H1 (cell line): ENCODE measurements around the gene ZNF366. TPM values are rescaled to one million over a fixed set of nuclear protein-coding genes. Genes with fewer than 3 reads are reported as not detected.

Experiments
- NRF1 ChIP-seq: IDR thresholded peaks from 2 replicates; pipeline ENCODE4 v1.6.1; 2011; ENCODE audit warnings: mild to moderate bottlenecking, low read depth, low read length, improper control_type of control experiment
- TAF1 ChIP-seq: IDR thresholded peaks from 2 replicates; pipeline ENCODE4 v1.6.1; 2011; ENCODE audit warnings: mild to moderate bottlenecking, low read depth, low read length
- polyA plus RNA-seq, 7 experiments: library from polyadenylated mRNA; depleted of rRNA in 3 of 7; stranded (reverse) in 5 of 7; unstranded in 2 of 7; fragments of >200 nt in 5 of 7; fragments of 200-250 nt in 2 of 7; gene quantifications; 1 replicate in 5 of 7; 2 replicates in 1 of 7; 4 replicates in 1 of 7; pipeline versions ENCODE4 v1.2.1 to v1.2.3, GENCODE V29; 2011 to 2013; ENCODE audit warnings: missing spikeins in 2 of 7, mixed read lengths in 2 of 7
- total RNA-seq: library from RNA; stranded (reverse); fragmentation: NEBNext Ultra II Directional; extraction: Animal tissue kit (Norgen Biotek cat#: 25700); gene quantifications from 2 replicates; pipeline ENCODE4 v1.2.1, GENCODE V29; 2021
- TF ChIP-seq, protein P1 (sequence below): IDR thresholded peaks from 2 replicates; pipeline ENCODE4 v1.6.1; 2011; ENCODE audit warnings: low read length, improper control_type of control experiment

ZNF366 gene
- total and polyA plus RNA-seq, 2 of the 8 experiments (the other 6 are each of a cell fraction or from before 2014, with no cell fraction given), result not detected

DNA sequence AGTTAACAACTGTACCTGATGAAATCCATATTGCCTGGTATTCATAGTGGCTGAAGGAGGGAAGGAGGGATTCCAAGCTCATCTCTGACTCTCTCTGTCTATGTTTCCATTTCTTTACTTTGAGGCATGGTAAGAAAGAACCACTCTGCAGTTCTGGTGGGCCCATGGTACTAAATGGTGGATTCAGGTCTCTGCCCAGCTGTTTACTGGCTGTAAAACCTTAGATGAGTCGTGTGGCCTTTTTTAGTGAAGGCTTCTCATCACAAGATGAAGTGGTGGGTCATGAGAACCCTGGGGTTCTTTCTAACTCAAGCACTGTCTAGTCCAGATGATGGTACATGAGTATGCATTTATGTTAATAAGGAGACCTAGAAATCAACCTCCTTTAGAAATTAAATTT, 49.7 kb downstream of the ZNF366 start (continued):
- no peak for TF ChIP-seq TAF1
- TF ChIP-seq, protein P1, sequence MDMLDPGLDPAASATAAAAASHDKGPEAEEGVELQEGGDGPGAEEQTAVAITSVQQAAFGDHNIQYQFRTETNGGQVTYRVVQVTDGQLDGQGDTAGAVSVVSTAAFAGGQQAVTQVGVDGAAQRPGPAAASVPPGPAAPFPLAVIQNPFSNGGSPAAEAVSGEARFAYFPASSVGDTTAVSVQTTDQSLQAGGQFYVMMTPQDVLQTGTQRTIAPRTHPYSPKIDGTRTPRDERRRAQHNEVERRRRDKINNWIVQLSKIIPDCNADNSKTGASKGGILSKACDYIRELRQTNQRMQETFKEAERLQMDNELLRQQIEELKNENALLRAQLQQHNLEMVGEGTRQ, result no peak
- no peak for TF ChIP-seq NRF1
